Measurements from ENCODE around the gene HUS1B.
"Not testable (repeated sequence)": the region's sequence is repeated elsewhere in the genome, so short reads cannot be mapped to it uniquely, and the experiment has no call there.

The HUS1B gene

DNA sequence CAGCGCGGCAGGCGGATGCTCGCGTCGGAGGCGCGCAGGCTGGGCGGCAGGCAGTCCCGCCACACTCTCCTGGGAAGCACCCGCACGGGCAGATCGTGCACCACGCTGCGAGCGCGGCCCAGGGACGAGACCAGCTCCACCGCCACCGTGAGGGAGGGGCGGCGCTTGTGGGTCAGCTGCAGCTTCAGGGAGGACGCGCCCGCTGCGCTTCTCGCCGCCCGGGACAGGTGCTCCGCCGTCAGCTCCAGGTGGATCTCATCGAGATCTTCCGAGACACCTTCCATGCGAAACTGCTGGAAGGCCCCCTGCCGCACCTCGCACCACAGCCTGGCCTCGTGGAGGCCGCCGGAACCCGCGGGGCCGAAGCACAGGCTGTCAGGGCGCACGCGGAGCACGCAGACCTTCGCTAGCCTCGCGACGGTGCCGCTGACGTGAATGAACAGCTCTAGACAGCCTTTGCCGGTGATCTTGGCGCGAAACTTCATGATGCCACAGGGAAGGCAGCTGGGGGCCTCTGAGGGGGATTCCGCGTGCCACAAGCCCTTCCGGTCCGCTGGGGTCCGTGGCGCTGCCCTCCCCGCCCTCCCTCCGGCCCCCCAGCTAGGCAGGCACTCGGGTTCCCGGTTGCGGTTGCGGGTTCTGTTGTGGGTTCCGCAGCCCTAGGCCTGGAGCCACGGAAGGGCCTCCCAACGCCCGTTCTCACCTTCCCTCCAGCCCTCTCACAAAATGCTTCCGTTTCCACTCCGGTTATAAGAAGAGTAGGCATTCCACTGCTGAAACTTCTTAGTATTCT, at the start of gene HUS1B:
Gene HUS1B, minus strand, starts transcription at position 641 of the 793 bp plus-strand sequence. Its CDS starts 156 bp downstream, at position 485.
- DNase-seq (ENCODE audit: low spot score) = no peak

DNA sequence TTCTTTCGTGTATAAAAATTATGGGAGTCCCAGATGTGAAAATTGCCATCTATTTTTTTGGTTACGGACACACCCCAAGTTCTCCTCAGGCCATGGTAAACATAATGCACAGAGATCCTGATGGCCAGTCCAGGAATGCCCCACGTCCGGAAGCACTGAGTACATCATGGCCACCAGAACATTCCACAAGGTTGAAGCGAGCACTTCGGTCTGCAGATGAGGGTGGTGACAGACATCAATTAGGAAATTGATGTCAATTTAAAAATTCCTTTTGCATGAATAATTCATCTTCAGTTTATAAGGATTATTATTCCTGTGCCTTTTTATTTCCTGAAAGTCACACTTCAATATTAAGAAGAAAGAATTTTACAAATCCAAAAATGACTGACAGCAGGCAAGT, 49.2 kb upstream of the HUS1B start:
- DNase-seq (ENCODE audit: low spot score) = no peak

DNA sequence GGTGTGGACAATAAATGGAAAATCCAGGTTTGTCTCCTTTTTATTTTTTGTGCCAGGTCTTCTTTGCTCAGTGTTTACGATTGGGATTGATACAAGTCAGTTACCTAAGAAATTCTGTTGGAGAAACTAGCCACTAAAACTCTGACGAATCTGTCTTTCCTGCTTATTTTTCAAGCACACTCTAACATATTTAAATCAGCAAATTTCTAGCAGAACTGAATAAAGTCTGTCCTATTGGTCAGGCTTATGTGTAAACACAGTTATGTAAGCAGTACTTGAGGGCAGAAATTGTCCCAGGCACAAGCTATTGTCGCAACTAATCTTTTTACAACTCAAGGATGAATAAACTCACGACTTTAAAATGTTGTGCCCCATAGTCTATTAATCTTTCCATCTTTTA, 48.1 kb upstream of the HUS1B start:
- no peak for DNase-seq (ENCODE audit: low spot score)

DNA sequence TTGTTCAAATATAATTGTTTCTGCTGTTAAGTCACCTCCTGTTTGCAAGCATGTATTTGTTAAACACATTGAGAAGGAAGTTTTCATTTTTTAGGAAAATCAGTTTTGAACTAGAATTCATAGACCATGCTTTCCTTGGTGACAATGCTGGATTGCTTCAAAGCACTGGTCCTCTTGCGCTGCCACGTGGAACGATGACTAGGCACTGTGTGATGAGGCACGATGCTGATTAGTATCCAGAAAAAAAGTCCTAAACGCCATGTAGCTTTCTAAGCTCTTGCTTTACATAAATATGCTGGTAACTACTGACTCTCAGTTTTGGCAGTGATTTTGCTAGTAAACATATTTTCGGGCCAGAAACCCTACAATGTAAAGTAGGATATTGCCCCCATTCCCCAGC, 47.1 kb upstream of the HUS1B start:
- DNase-seq (ENCODE audit: low spot score) = no peak

DNA sequence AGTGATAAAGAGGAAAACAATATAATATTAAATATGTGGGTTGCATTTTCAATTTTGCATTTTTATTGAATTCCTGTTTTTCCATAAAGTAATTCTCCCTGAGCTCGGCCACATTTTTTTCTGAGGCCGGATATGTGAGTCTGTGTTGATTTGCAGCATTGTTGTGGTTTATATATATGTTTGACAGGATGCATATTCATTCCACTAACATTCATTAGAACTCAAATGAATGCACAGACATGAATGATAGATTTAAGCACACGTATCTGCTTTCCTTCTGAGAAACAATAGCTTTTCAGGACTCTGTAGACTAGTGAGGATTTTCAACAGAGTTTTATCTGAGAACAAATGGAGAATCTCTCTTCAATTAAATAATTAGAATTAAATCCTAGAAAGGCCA, 46.7 kb upstream of the HUS1B start:
- peak; percentile 63 for DNase-seq (ENCODE audit: low spot score)

DNA sequence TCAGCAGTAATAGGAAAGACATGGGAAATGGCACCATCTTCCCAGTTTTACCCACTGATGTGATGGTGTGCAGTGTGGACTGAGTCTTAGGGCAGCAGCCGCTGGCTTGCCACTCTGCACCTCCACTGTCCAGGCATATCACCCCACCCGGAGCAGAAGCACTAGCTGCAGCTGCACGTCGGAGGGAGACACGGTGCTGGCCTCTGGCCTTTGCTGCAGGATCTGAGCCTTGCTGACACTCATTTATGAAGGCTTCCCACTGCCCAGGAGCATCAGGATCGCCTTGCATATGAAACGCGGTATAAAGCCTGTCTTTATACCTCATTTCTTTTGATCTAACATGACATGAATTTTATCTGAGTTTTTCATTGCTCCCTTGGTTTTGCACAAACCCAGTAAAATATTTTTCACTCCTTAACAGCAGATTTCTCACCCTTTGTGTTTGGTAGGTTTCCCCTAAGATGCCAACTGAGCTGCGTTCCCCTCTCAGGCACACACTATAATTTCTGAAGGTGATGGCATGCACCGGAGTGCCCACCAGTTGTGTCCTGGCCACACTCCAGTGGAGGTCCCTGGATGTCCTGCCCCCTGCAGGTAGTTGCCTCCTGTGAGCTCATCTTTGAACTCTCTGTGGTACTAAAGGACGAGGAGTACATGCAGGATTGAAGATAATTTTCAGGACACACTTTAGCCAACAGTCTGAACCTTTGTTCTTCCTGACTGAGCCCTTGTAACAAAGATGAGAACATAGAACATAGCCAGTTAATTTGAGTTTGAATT, 45.0 kb upstream of the HUS1B start:
- DNase-seq (ENCODE audit: low spot score) = no peak

DNA sequence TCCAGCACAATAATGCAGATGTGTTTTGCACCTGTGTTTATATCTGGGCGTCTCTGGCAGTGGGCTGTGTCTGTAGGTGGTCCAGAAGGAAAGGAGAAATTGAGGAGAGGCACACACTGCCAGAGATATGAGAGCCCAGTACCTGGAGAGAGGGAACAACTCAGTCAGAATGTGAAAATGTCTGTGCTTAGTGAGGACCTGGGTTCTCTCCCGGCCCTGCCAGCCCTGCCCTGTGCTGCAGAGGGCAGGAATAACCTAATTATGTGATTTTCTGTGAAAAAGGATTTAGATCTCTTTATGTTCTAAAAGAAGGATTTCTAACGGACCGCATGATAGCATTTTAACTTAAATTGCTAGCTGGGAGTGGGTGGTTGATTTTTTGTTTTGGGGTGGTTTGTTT, 44.3 kb upstream of the HUS1B start:
- no peak for DNase-seq (ENCODE audit: low spot score)

DNA sequence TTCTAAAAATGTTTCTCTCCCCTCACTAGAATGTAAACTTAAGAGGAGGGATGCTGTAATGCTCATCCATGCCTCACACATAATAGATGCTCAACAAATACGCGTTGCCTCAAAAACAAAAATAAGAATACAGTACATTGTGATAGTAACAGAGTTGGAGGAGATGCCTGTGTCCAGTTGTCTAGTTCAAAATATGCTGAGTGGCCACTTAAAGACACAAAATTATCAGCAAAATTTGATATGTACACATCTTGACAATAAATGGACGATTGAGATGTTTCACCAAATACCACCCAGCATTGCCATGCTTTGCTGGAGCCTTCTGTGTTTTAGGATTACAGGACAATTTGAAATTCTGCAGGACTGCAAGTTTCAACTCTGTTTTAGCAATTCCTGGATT, 43.6 kb upstream of the HUS1B start:
- no peak for DNase-seq (ENCODE audit: low spot score)

DNA sequence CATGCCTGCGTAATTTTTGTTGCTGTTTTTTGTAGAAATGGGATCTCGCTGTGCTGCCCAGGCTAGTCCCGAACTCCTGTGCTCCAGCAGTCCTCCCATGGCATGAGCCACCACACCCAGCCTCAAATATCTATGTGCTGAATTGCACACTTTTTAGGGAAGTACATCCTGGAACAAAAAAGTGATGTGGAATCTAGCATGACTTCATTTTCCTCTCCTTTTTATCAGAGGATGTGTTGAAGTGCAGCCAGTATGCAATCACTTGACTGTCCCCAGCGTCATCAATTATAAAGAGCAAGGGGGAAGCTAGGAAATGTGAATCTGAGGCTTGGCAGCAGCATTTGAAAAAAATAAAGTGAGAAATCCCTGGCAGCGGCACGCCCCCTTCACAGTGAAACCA, 42.4 kb upstream of the HUS1B start:
- DNase-seq (ENCODE audit: low spot score) = no peak

DNA sequence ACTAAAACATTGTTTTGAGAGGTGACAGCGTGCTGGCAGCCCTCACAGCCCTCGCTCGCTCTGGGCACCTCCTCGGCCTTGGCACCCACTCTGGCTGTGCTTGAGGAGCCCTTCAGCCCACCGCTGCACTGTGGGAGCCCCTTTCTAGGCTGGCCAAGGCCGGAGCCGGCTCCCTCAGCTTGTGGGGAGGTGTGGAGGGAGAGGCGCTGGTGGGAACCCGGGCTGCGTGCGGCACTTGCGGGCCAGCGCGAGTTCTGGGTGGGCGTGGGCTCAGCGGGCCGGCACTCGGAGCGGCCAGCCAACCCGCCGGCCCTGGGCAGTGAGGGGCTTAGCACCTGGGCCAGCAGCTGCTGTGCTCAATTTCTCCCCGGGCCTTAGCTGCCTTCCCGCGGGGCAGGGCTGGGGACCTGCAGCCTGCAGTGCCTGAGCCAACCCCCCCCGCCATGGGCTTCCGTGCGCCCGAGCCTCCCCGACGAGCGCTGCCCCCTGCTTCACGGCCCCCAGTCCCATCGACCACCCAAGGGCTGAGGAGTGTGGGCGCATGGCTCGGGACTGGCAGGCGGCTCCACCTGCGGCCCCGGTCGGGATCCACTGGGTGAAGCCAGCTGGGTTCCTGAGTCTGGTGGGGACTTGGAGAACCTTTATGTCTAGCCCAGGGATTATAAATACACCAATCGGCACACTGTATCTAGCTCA, 37.7 kb upstream of the HUS1B start:
- not testable (repeated sequence) for DNase-seq (ENCODE audit: low spot score)

DNA sequence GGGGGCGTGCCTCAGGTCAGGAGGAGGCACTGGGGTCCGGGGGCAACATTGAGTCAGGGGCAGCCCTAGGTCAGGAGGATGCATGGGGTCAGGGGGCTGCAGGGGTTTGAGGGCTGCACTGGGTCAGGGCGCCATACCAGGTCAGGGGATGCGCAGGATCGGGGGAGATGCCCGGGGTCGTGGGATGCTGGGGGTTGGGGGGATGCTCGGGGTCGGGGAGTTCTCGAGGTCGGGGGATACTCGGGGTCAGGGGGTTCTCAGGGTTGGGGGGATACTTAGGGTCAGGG, 36.8 kb upstream of the HUS1B start:
- no peak for DNase-seq (ENCODE audit: low spot score)

DNA sequence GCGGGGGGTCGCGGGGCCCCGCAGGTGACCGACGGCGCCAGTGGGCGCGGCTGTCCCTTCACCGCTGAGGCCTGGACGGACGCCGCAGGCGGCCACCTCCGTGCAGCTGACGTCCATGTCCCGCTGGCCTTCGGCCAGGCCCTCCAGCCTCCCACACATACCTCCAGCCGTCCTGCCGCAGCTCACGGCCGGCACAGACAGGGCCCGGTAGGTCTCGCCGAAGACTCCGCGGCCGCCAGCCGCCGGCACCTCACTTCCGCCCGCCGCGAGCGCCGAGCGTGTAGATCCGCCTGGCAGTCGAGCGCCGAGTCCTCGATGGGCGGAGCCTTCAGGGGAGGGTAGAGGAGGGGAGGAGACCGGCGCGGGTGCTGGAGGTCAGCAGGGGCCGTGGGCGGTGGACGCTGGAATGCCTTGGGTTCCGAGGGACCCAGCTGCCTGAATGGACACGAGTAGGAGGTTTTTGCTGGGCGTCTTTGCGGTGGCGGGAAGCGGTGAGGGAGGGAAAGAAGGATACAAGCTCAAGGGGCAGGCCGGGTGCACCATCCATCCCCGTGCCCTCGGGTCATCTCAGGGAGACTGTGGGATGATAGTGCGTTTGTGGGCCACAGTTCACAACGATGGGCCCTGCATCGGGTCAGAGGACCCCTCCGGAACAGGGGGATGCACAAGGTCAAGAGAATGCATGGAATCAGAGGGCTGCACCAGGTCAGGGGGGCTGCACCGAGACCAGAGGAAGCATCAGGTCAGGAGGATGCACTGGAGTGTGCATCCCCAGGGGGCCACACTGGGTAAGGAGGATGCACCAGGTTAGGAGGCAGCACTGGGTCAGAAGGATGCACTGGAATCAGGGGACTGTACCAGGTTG, 36.2 kb upstream of the HUS1B start, which contains the start of gene EXOC2:
Gene EXOC2, minus strand, starts transcription at position 282 of the 865 bp plus-strand sequence. CDS start 55,321 bp downstream, outside the sequence.
- peak; percentile 81 for DNase-seq (ENCODE audit: low spot score)

DNA sequence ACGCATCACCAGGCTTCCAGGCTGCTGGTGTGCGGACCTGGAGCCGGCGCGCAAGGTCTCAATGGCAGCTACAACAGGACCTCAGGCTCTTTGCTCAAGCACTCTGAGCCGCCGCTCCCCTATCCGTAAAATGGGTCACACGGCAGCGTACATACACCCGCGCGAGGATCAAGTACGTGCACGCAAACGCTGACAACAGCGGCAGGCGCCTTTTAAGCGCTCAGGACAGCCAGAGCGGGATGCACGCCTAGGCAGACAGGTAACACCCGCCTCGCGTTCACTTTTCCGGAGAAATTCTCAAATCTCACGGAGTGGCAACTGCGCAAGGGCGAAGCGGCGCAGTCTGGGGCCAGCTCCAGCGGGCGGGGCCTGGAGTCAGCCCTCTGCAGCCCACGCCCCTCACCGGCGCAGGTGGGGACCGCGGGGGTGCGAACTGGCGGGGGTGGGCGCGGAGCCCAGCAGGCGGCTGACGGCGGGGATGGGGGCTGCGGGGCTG, 35.5 kb upstream of the HUS1B start:
- no peak for DNase-seq (ENCODE audit: low spot score)

DNA sequence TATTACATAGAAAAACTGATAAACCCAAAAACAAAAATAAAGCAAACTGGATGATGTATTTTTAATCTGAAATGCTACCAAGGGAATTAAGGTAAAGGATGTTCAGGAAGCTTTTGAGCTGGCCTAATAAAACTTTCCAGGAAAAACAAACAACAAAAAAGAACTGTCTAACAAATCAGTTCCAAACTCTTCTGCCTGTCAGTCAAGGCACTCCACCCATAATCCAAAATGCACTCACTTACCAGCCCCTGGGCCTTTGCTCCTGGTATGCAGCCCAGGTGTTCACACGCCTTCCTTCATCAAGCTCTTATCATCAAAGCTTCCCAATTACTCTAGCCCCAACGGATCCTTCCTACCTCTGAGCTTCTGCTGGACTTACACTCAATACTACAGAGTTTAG, 32.3 kb upstream of the HUS1B start:
- no peak for DNase-seq (ENCODE audit: low spot score)

DNA sequence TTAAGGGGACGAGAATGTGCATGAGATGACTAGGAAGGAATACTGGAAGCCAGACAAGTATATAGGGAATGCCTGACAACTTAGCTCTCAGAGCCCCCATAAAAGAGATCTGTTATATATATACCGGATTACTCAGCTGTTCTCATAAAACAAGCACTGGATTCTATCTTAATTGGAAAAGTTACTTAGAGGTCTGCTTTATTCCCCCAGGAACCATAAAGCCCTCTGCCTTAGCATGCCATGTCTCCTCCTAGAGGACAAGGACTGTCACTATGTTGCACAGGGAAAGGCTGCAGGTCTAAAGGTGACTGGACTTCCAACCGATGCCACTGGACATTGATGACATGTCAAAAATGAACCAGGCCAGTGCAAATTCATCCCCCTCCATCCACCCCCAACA, 29.6 kb upstream of the HUS1B start:
- DNase-seq (ENCODE audit: low spot score) = no peak

DNA sequence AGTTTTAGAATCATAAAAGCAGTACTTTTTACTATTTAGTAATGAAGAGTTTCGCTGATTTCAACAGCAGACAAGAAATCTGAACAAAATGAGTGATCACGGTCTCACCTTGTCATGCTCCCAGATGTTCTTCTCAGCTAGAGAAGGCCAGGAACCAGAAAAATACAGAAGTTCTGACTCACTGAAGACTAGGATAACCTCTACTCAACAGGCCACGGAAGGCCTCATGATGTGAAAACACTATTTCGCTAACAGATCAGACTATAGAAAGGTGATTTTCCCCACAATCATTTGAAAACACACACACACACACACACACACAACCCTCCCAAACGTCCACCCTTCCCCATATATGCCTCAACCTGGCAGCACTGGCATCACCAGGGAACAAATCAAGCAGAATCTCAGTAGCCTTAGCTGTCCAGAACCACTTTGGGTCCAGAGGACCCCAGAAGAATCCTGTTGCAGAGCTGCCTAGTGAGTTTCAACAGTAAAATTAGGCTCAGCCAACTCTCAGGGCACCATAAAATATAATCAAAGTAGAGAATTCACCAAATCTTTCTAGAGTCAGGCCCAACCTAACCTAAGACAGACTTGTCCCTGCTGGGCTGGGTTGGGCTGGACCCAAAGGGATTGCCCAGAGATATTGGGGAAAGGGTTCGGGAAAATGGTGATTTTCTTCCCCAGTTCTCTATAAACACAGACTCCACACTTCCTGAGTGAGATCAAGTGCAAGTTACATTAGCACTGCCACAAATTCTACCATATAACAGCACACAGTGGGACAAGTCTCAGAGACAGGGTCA, 28.1 kb upstream of the HUS1B start:
- no peak for DNase-seq (ENCODE audit: low spot score)

DNA sequence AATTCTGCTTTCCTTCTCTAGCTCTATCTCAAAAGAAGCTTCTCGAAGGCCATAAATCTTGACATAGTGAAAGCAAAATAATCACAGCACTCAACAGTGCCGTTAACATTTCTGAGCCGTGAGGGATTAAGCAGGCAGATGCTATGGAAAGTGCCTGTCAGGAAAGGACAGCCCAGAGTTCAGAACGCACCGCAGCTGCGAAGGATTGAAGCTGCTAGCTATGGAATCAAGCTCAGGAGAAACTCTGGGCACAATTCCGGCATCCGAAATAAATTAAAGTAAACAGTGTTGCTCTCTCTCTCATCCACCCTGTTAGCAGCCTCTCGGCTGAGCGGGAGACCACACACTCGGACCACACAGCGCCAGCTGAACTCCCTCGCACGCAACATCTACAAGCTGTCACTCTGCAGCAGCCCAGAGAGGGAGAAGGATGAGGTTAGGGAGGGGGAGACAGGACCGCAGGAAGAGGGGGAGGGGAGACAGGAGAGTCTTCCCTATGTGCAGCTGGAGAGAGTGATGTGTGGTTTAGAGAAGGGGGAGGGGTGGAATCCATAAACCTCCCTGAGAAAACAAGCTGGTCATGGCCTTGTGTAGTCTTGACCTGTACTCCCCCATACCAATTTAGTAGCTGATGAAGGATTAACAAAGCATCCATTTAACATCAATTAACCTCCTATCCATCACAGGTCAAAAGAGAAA, 27.0 kb upstream of the HUS1B start:
- DNase-seq (ENCODE audit: low spot score) = no peak

DNA sequence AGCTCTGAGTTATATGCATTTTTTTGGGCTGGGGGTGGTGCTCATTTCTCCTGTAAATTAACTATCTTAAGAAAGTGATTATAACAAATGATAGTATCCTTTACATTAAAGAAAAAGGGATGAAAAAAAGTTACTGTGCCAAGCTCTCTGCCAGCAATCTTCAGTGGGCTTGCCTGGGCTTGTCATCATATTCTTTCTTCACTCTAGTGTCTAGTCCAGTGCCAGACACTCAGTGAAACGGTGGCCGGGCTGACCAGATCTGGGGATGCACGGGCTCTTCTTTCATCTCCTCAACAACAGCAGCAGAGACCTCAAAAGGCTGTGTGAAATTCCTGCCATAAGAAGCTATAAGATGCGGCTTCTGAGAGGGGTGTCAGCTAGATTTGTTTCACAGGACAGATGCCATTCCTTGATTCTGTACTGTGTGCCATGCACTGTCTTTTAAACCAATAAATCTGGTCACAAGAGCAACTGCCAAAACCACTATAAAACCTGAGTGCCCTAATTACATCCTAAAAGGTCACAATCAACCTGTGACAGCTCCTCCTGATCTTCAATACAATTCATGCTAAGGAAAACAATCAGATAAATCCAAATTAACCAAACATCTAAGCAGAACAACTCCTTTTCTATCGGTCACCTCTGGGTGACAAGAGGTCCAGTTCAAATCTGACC, 23.9 kb upstream of the HUS1B start:
- DNase-seq (ENCODE audit: low spot score) = no peak

DNA sequence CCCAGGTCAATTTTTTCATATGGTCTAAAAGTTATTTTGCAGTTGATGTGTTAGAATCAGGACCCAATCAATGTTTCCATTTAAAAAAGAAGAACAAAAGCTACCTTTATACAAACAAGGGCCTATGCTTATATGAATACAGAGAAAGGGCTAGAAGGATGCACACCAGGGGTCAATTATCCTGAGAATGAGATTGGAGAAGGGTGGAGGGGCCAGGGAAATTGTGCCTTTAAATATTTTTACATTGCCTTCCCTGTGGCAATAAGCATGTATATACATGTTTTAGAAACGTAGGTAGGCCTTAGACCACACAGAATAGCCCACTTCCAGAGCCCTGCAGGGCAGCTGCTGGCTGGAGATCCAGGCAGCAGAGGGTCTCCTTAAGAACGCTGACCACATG, 23.4 kb upstream of the HUS1B start:
- no peak for DNase-seq (ENCODE audit: low spot score)

DNA sequence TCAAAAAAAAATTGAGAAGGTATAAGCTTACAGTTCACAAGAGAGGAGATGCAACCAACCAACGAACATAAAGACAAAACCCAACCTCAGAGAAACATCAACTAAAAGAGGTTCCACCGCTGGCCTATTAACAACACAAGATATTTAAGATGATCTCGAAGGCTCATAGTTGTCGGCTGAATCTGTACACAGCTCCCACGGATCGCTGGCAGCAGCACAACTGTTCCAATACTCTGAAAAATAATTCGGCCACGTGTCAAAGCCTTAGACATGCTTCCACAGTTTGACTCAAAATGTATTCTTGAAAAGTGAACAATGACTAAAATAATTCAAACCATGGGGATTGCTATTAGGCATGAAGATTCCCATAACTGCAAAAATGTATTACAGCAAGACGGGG, 22.4 kb upstream of the HUS1B start:
- no peak for DNase-seq (ENCODE audit: low spot score)

Measured in kidney capillary endothelial cell (primary cell).